Measurements from ENCODE around the gene E2F2. TPM values are rescaled to one million over a fixed set of nuclear protein-coding genes. Genes with fewer than 3 reads are reported as not detected.

The E2F2 gene
- total and polyA plus RNA-seq, 2 experiments from 2014 or later = 0.85 to 1.2 TPM

DNA sequence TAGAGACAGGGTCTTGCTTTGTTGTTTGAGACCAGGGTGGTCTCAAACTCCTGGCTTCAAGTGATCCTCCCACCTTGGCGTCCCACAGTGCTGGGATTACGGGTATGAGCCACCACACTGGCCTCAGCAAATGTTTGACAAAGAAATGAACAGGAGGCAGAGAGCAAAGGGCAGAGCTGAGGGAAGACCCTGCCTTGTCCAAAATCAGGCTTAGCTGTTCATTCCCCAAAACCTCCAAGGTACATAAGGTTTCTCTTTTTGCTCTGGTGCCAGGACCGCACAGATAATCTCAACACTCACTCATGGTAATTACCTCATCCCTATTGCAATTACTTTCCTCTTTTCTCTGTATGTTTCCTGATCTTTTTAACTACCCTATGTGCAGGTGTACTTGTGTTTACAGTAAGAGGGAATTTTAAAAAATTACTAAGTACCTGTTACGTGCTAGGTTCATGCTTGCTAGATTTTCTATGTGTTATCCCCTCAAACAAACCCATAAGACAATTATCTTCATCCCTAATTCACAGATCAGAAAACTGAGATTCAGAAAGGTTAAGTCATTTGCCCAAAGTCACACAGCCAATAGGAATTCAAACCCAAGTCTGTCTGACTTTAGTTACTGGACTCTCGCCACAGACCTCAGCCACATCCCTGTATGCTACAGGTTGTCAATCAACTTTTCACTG is 58.5 kb downstream of the E2F2 start:
- no peak overlapping the region for H3K4me2 ChIP-seq
- no peak overlapping the region for H2AFZ ChIP-seq
- no peaks in the 10 kb centered on the region for H3K9me3 ChIP-seq (ENCODE audit: low read depth)
- no peaks in the 10 kb centered on the region for H3K36me3 ChIP-seq (replicated peaks; ENCODE audit: insufficient read depth, low read depth)
- H3K4me1 ChIP-seq (ENCODE audit: insufficient read depth) = peaks cover 21% of the 10 kb centered on the region
- WGBS (ENCODE audit: low lambda C conversion rate, missing lambda C conversion rate) = 77% methylated on average over 5 of the region's 5 CpGs
- peaks cover 37% of the 10 kb centered on the region for H4K20me1 ChIP-seq (ENCODE audit: insufficient read depth, poor library complexity, severe bottlenecking)
- H3K79me2 ChIP-seq = peaks cover 83% of the 10 kb centered on the region
- peak overlapping the region; percentile 45 for H3K27ac ChIP-seq
- no peaks in the 10 kb centered on the region for H3K27me3 ChIP-seq
- no peak overlapping the region for H3K4me3 ChIP-seq
- TF ChIP-seq EZH2 (IDR thresholded peaks at IDR 0.05; ENCODE audit: borderline replicate concordance) (no peak), EZH2phosphoT487 (IDR thresholded peaks at IDR 0.05; ENCODE audit: low read depth, severe bottlenecking, unreplicated experiment) (no peak)
- TF ChIP-seq, protein P1, sequence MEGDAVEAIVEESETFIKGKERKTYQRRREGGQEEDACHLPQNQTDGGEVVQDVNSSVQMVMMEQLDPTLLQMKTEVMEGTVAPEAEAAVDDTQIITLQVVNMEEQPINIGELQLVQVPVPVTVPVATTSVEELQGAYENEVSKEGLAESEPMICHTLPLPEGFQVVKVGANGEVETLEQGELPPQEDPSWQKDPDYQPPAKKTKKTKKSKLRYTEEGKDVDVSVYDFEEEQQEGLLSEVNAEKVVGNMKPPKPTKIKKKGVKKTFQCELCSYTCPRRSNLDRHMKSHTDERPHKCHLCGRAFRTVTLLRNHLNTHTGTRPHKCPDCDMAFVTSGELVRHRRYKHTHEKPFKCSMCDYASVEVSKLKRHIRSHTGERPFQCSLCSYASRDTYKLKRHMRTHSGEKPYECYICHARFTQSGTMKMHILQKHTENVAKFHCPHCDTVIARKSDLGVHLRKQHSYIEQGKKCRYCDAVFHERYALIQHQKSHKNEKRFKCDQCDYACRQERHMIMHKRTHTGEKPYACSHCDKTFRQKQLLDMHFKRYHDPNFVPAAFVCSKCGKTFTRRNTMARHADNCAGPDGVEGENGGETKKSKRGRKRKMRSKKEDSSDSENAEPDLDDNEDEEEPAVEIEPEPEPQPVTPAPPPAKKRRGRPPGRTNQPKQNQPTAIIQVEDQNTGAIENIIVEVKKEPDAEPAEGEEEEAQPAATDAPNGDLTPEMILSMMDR (IDR thresholded peaks at IDR 0.05; ENCODE audit: poor library complexity) = no peak
- H3K9me2 ChIP-seq (replicated peaks; ENCODE audit: insufficient read depth) = no peaks in the 10 kb centered on the region
- DNase-seq (ENCODE audit: low spot score) = no peak

DNA sequence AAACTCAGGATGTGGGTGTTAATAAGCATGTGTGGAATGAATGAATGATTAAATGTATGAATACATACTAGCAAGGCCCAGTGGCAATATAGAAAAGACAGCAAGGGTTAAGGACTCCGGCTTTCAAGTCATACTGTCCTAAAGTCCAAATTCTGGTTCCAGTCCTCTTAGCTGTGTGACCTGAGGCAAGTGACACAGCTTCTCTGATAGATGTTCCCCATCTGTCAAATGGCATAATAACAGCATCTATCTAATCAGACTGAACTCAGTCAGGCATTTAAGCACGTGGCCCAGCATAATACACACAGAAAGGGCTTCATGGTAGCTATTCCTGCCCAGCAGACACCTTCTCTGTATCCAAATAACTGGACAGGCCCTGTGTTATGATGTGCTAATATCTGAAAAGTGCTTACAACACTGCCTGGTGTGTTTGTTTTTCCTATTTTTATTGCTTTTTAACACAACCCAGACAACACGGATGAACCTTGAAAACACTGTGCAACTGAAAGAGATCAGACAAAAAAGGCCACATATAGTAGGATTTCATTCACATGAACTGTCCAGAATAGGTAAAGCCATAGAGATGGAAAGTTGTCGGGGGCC is 59.5 kb downstream of the E2F2 start:
- Histone ChIP-seq H3K27ac (peak overlapping the region; percentile 45), H3K4me2 (no peak overlapping the region)

DNA sequence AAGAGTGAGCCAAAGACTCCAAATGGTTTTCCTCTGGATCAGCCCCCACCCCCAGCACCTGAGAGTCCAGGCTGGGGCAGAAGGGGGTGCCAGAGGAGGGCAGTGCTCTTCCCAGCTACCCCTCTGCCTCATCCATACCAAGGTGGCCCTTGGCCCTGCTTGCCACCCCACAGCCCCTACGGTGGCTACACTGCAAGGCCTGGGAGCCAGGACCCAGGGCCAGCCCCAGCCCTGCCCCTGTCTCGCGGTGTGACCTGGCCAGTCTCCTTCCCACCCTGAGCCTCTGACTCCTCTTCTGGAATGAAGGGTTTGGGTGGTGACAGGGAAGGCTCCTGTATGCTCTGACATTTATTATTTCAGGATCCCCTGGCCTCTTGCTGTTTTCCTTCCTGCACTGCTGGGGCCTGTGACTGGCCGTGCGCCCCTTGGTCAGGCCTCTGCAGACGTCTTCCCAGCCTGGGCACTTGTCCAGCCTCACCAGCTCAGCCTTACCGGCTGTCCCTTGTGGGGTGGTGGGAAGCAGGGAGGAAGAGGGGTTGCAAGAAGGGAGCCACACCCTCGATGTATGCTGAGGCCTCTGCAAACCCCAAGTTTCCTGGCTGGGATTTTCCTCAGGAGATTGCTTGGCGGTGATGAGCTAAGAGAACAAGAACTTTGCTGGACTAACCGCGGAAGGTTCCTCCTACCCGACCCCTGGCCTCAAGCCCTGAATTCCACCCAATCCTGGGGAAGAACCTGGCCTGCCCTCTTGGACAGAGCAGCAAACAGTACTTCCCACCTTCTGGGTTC is 60.6 kb downstream of the E2F2 start:
- peaks cover 84% of the 10 kb centered on the region for H3K79me2 ChIP-seq
- no peak for DNase-seq (ENCODE audit: low spot score)
- H4K20me1 ChIP-seq (ENCODE audit: insufficient read depth, poor library complexity, severe bottlenecking) = peaks cover 35% of the 10 kb centered on the region
- H3K4me1 ChIP-seq (ENCODE audit: insufficient read depth) = peaks cover 21% of the 10 kb centered on the region
- 83% methylated on average over 12 of the region's 12 CpGs for WGBS (ENCODE audit: low lambda C conversion rate, missing lambda C conversion rate)
- no peaks in the 10 kb centered on the region for H3K27me3 ChIP-seq
- H3K9me2 ChIP-seq (replicated peaks; ENCODE audit: insufficient read depth) = no peaks in the 10 kb centered on the region
- no peaks in the 10 kb centered on the region for H3K36me3 ChIP-seq (replicated peaks; ENCODE audit: insufficient read depth, low read depth)
- H3K4me2 ChIP-seq = no peak overlapping the region
- H3K9me3 ChIP-seq (ENCODE audit: low read depth) = no peaks in the 10 kb centered on the region
- TF ChIP-seq EZH2 (IDR thresholded peaks at IDR 0.05; ENCODE audit: borderline replicate concordance) (no peak), EZH2phosphoT487 (IDR thresholded peaks at IDR 0.05; ENCODE audit: low read depth, severe bottlenecking, unreplicated experiment) (no peak)
- TF ChIP-seq, protein P1 (IDR thresholded peaks at IDR 0.05; ENCODE audit: poor library complexity) = no peak
- no peak overlapping the region for H3K4me3 ChIP-seq
- H2AFZ ChIP-seq = no peak overlapping the region
- no peak overlapping the region for H3K27ac ChIP-seq

More for the DNA sequence above, 59.5 kb downstream of the E2F2 start:
- 72% methylated on average over 4 of the region's 4 CpGs for WGBS (ENCODE audit: low lambda C conversion rate, missing lambda C conversion rate)
- Histone ChIP-seq H4K20me1 (ENCODE audit: insufficient read depth, poor library complexity, severe bottlenecking) (peaks cover 40% of the 10 kb centered on the region), H2AFZ (no peak overlapping the region), H3K27me3 (no peaks in the 10 kb centered on the region), H3K4me3 (no peak overlapping the region), H3K79me2 (peaks cover 84% of the 10 kb centered on the region), H3K4me1 (ENCODE audit: insufficient read depth) (peaks cover 21% of the 10 kb centered on the region), H3K36me3 (replicated peaks; ENCODE audit: insufficient read depth, low read depth) (no peaks in the 10 kb centered on the region), H3K9me3 (ENCODE audit: low read depth) (no peaks in the 10 kb centered on the region), H3K9me2 (replicated peaks; ENCODE audit: insufficient read depth) (no peaks in the 10 kb centered on the region)
- DNase-seq (ENCODE audit: low spot score) = no peak
- TF ChIP-seq EZH2phosphoT487 (IDR thresholded peaks at IDR 0.05; ENCODE audit: low read depth, severe bottlenecking, unreplicated experiment) (no peak), EZH2 (IDR thresholded peaks at IDR 0.05; ENCODE audit: borderline replicate concordance) (no peak)
- TF ChIP-seq, protein P1 (IDR thresholded peaks at IDR 0.05; ENCODE audit: poor library complexity) = no peak
